ENCODE measurements around the gene LRRC18.

LRRC18 gene

GRCh38 chr10:48932831-48933664 is 6.6 kb downstream of the LRRC18 start:
- no peaks in the 10 kb centered on the region for H3K36me3 ChIP-seq (ENCODE audit: insufficient read depth, low read length)
- DNase-seq (ENCODE audit: low read depth, low spot score): no peak
- H3K27ac ChIP-seq: no peak overlapping the region
- TF ChIP-seq EZH2 (IDR thresholded peaks at IDR 0.05) (no peak), FOXP2 (optimal IDR thresholded peaks at IDR 0.05; ENCODE audit: control extremely low read depth, extremely low read length, insufficient read depth) (no peak), POLR2AphosphoS5 (IDR thresholded peaks at IDR 0.05; ENCODE audit: borderline replicate concordance, low read depth, low read length) (no peak)
- H3K9me3 ChIP-seq (ENCODE audit: low read depth, low read length): no peaks in the 10 kb centered on the region
- H3K4me3 ChIP-seq: no peak overlapping the region
- H3K9ac ChIP-seq (ENCODE audit: insufficient read length): no peak overlapping the region

GRCh38 chr10:48931188-48931587 is 8.5 kb downstream of the LRRC18 start:
- H3K4me3 ChIP-seq: no peak overlapping the region
- H3K27ac ChIP-seq: no peak overlapping the region
- no peak for DNase-seq (ENCODE audit: low read depth, low spot score)
- no peaks in the 10 kb centered on the region for H3K36me3 ChIP-seq (ENCODE audit: insufficient read depth, low read length)
- no peak for TF ChIP-seq EZH2 (IDR thresholded peaks at IDR 0.05)
- no peak for TF ChIP-seq POLR2AphosphoS5 (IDR thresholded peaks at IDR 0.05; ENCODE audit: borderline replicate concordance, low read depth, low read length)
- TF ChIP-seq FOXP2 (optimal IDR thresholded peaks at IDR 0.05; ENCODE audit: control extremely low read depth, extremely low read length, insufficient read depth): no peak
- H3K9ac ChIP-seq (ENCODE audit: insufficient read length): no peak overlapping the region
- H3K9me3 ChIP-seq (ENCODE audit: low read depth, low read length): no peaks in the 10 kb centered on the region

- Histone ChIP-seq H3K4me3 (no peak overlapping the region), H3K9ac (ENCODE audit: insufficient read length) (no peak overlapping the region), H3K27ac (no peak overlapping the region), H3K36me3 (ENCODE audit: insufficient read depth, low read length) (no peaks in the 10 kb centered on the region), H3K9me3 (ENCODE audit: low read depth, low read length) (no peaks in the 10 kb centered on the region)
- DNase-seq (ENCODE audit: low read depth, low spot score): no peak
- TF ChIP-seq FOXP2 (optimal IDR thresholded peaks at IDR 0.05; ENCODE audit: control extremely low read depth, extremely low read length, insufficient read depth) (no peak), EZH2 (IDR thresholded peaks at IDR 0.05) (no peak), POLR2AphosphoS5 (IDR thresholded peaks at IDR 0.05; ENCODE audit: borderline replicate concordance, low read depth, low read length) (no peak)
These were observed 10.1 kb downstream of the LRRC18 start for GRCh38 chr10:48929413-48929990.

GRCh38 chr10:48926764-48927540 is 12.7 kb downstream of the LRRC18 start:
- Histone ChIP-seq H3K9me3 (ENCODE audit: low read depth, low read length) (no peaks in the 10 kb centered on the region), H3K36me3 (ENCODE audit: insufficient read depth, low read length) (no peaks in the 10 kb centered on the region), H3K27ac (no peak overlapping the region), H3K4me3 (no peak overlapping the region), H3K9ac (ENCODE audit: insufficient read length) (no peak overlapping the region)
- TF ChIP-seq POLR2AphosphoS5 (IDR thresholded peaks at IDR 0.05; ENCODE audit: borderline replicate concordance, low read depth, low read length): no peak
- TF ChIP-seq EZH2 (IDR thresholded peaks at IDR 0.05): no peak
- TF ChIP-seq FOXP2 (optimal IDR thresholded peaks at IDR 0.05; ENCODE audit: control extremely low read depth, extremely low read length, insufficient read depth): no peak
- DNase-seq (ENCODE audit: low read depth, low spot score): no peak

- no peak for DNase-seq (ENCODE audit: low read depth, low spot score)
- Histone ChIP-seq H3K9me3 (ENCODE audit: low read depth, low read length) (no peaks in the 10 kb centered on the region), H3K4me3 (no peak overlapping the region), H3K36me3 (ENCODE audit: insufficient read depth, low read length) (no peaks in the 10 kb centered on the region), H3K27ac (no peak overlapping the region), H3K9ac (ENCODE audit: insufficient read length) (no peak overlapping the region)
- TF ChIP-seq FOXP2 (optimal IDR thresholded peaks at IDR 0.05; ENCODE audit: control extremely low read depth, extremely low read length, insufficient read depth) (no peak), EZH2 (IDR thresholded peaks at IDR 0.05) (no peak), POLR2AphosphoS5 (IDR thresholded peaks at IDR 0.05; ENCODE audit: borderline replicate concordance, low read depth, low read length) (no peak)
These were observed 13.4 kb downstream of the LRRC18 start for GRCh38 chr10:48926255-48926654.

- DNase-seq (ENCODE audit: low read depth, low spot score): no peak
- no peaks in the 10 kb centered on the region for H3K9me3 ChIP-seq (ENCODE audit: low read depth, low read length)
- no peak overlapping the region for H3K27ac ChIP-seq
- H3K4me3 ChIP-seq: no peak overlapping the region
- H3K9ac ChIP-seq (ENCODE audit: insufficient read length): no peak overlapping the region
- TF ChIP-seq EZH2 (IDR thresholded peaks at IDR 0.05): no peak
- no peak for TF ChIP-seq FOXP2 (optimal IDR thresholded peaks at IDR 0.05; ENCODE audit: control extremely low read depth, extremely low read length, insufficient read depth)
- no peak for TF ChIP-seq POLR2AphosphoS5 (IDR thresholded peaks at IDR 0.05; ENCODE audit: borderline replicate concordance, low read depth, low read length)
- no peaks in the 10 kb centered on the region for H3K36me3 ChIP-seq (ENCODE audit: insufficient read depth, low read length)
These were observed 14.7 kb downstream of the LRRC18 start for GRCh38 chr10:48924988-48925387.

- Histone ChIP-seq H3K36me3 (ENCODE audit: insufficient read depth, low read length) (no peaks in the 10 kb centered on the region), H3K9me3 (ENCODE audit: low read depth, low read length) (no peaks in the 10 kb centered on the region), H3K9ac (ENCODE audit: insufficient read length) (no peak overlapping the region), H3K27ac (no peak overlapping the region), H3K4me3 (no peak overlapping the region)
- no peak for DNase-seq (ENCODE audit: low read depth, low spot score)
- TF ChIP-seq EZH2 (IDR thresholded peaks at IDR 0.05): no peak
- no peak for TF ChIP-seq POLR2AphosphoS5 (IDR thresholded peaks at IDR 0.05; ENCODE audit: borderline replicate concordance, low read depth, low read length)
- TF ChIP-seq FOXP2 (optimal IDR thresholded peaks at IDR 0.05; ENCODE audit: control extremely low read depth, extremely low read length, insufficient read depth): no peak
These were observed 15.9 kb downstream of the LRRC18 start for GRCh38 chr10:48923748-48924147.

GRCh38 chr10:48913674-48914073 is 26.0 kb downstream of the LRRC18 start:
- Histone ChIP-seq H3K27ac (no peak overlapping the region), H3K4me3 (no peak overlapping the region), H3K36me3 (ENCODE audit: insufficient read depth, low read length) (no peaks in the 10 kb centered on the region), H3K9ac (ENCODE audit: insufficient read length) (no peak overlapping the region), H3K9me3 (ENCODE audit: low read depth, low read length) (no peaks in the 10 kb centered on the region)
- no peak for DNase-seq (ENCODE audit: low read depth, low spot score)
- no peak for TF ChIP-seq POLR2AphosphoS5 (IDR thresholded peaks at IDR 0.05; ENCODE audit: borderline replicate concordance, low read depth, low read length)
- TF ChIP-seq EZH2 (IDR thresholded peaks at IDR 0.05): no peak
- TF ChIP-seq FOXP2 (optimal IDR thresholded peaks at IDR 0.05; ENCODE audit: control extremely low read depth, extremely low read length, insufficient read depth): no peak

Measured in SK-N-MC (cell line).